Activated naive CD8-positive, alpha-beta T cell treated with anti-CD3 and anti-CD28 coated beads for 36 hours (primary cell): ENCODE data around the gene WIF1. TPM values are rescaled to one million over a fixed set of nuclear protein-coding genes. Genes with fewer than 3 reads are reported as not detected.

ENCODE experiments used
- DNase-seq: peaks from one replicate; pipeline ENCODE4 v3.0.0; 2021
- H3K27ac Mint-ChIP-seq: one replicate; pipeline ENCODE4 v1.8.0; 2022; ENCODE audit warnings: mild to moderate bottlenecking, moderate library complexity, mixed read lengths
- H3K27me3 Mint-ChIP-seq: one replicate; pipeline ENCODE4 v1.8.0; 2022; ENCODE audit warnings: mild to moderate bottlenecking, mixed read lengths
- H3K36me3 Mint-ChIP-seq: one replicate; pipeline ENCODE4 v1.8.0; 2021; ENCODE audit warnings: mild to moderate bottlenecking, mixed read lengths
- H3K4me1 Mint-ChIP-seq: one replicate; pipeline ENCODE4 v1.8.0; 2021; ENCODE audit warnings: mixed read lengths
- H3K4me3 Mint-ChIP-seq: one replicate; pipeline ENCODE4 v1.8.0; 2022; ENCODE audit warnings: mild to moderate bottlenecking, moderate library complexity, mixed read lengths
- H3K9me3 Mint-ChIP-seq: one replicate; pipeline ENCODE4 v1.8.0; 2022; ENCODE audit warnings: mixed read lengths
- total RNA-seq, 2 experiments: library from RNA; stranded (reverse); gene quantifications; one replicate each; pipeline ENCODE4 v1.2.3, GENCODE V29; 2021

WIF1 gene
- total RNA-seq, 2 experiments from 2014 or later, result 0.10 TPM

- H3K4me1 Mint-ChIP-seq, result no peaks in the 10 kb centered on the region
- peaks cover 18% of the 10 kb centered on the region for H3K27me3 Mint-ChIP-seq
- no peaks in the 10 kb centered on the region for H3K36me3 Mint-ChIP-seq
- H3K4me3 Mint-ChIP-seq, result no peak overlapping the region
- no peak for DNase-seq
- H3K9me3 Mint-ChIP-seq, result peaks cover 5% of the 10 kb centered on the region
- H3K27ac Mint-ChIP-seq, result no peak overlapping the region
Observed at GRCh38 chr12:65139389-65139788, 18.3 kb upstream of the WIF1 start.

GRCh38 chr12:65133879-65134278, 12.8 kb upstream of the WIF1 start:
- no peaks in the 10 kb centered on the region for H3K4me1 Mint-ChIP-seq
- no peak overlapping the region for H3K27ac Mint-ChIP-seq
- H3K9me3 Mint-ChIP-seq, result peaks cover 6% of the 10 kb centered on the region
- no peak for DNase-seq
- peaks cover 29% of the 10 kb centered on the region for H3K27me3 Mint-ChIP-seq
- no peaks in the 10 kb centered on the region for H3K36me3 Mint-ChIP-seq
- no peak overlapping the region for H3K4me3 Mint-ChIP-seq

- no peaks in the 10 kb centered on the region for H3K9me3 Mint-ChIP-seq
- no peaks in the 10 kb centered on the region for H3K36me3 Mint-ChIP-seq
- H3K27me3 Mint-ChIP-seq, result peaks cover 32% of the 10 kb centered on the region
- no peak overlapping the region for H3K4me3 Mint-ChIP-seq
- DNase-seq, result no peak
- H3K27ac Mint-ChIP-seq, result no peak overlapping the region
- H3K4me1 Mint-ChIP-seq, result peaks cover 4% of the 10 kb centered on the region
Observed at GRCh38 chr12:65126482-65126881, 5.4 kb upstream of the WIF1 start.

DNA sequence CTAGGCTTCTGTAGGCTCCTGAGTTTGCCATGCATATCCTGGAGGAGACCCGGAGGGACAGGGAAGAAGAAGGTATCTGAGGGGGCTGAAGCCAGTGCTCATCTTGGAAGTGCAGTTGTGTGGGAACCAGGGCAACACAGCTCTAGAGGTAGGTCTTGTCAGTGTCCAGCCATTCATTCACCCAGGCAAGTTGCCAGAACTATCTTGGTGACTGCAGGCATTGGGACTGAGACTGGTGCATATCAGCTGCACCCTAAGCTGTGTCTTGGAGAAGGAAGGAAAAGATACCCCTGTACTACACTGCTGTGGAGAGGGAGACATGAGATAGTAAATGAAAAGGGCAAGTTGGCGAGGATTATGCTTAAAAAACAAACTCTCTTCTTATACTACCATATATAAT, 4.9 kb upstream of the WIF1 start:
- Mint-ChIP-seq H3K27ac (no peak overlapping the region), H3K9me3 (no peaks in the 10 kb centered on the region), H3K27me3 (peaks cover 37% of the 10 kb centered on the region), H3K36me3 (no peaks in the 10 kb centered on the region), H3K4me1 (peaks cover 4% of the 10 kb centered on the region), H3K4me3 (no peak overlapping the region)
- DNase-seq, result no peak

GRCh38 chr12:65125247-65125646, 4.1 kb upstream of the WIF1 start:
- no peak overlapping the region for H3K4me3 Mint-ChIP-seq
- H3K4me1 Mint-ChIP-seq, result peaks cover 4% of the 10 kb centered on the region
- H3K27me3 Mint-ChIP-seq, result peaks cover 44% of the 10 kb centered on the region

GRCh38 chr12:65123435-65124063, 2.4 kb upstream of the WIF1 start:
- Mint-ChIP-seq H3K4me1 (peaks cover 4% of the 10 kb centered on the region), H3K27ac (no peak overlapping the region), H3K9me3 (no peaks in the 10 kb centered on the region), H3K27me3 (peaks cover 49% of the 10 kb centered on the region), H3K4me3 (no peak overlapping the region), H3K36me3 (no peaks in the 10 kb centered on the region)
- DNase-seq, result no peak

More at GRCh38 chr12:65125247-65125646, 4.1 kb upstream of the WIF1 start:
- Mint-ChIP-seq H3K36me3 (no peaks in the 10 kb centered on the region), H3K27ac (no peak overlapping the region), H3K9me3 (no peaks in the 10 kb centered on the region)
- no peak for DNase-seq

DNA sequence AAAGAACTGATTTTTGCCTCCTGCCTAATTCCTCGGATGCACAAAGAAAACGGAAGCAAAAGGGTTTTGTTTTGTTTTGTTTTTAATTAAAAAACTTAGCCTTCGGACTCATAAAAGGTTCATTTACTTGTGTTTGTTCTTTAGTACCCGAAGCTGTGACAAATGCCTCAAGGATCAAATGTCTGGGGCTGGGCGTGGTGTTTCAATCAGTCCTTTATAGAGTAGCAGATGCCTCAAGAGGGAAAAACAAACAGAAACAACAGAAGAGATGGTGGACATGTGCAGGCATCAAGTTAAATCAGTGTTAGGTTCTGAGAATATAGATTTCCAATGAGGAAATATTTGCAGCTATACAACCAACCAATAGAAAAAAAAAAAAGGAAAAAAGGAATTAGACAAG, 1.6 kb upstream of the WIF1 start:
- Mint-ChIP-seq H3K4me1 (peaks cover 4% of the 10 kb centered on the region), H3K36me3 (no peaks in the 10 kb centered on the region), H3K4me3 (no peak overlapping the region), H3K27ac (no peak overlapping the region), H3K27me3 (peaks cover 52% of the 10 kb centered on the region), H3K9me3 (no peaks in the 10 kb centered on the region)
- no peak for DNase-seq

- Mint-ChIP-seq H3K4me3 (peak overlapping the region; percentile 23), H3K4me1 (peaks cover 4% of the 10 kb centered on the region), H3K27me3 (peaks cover 55% of the 10 kb centered on the region), H3K27ac (no peak overlapping the region), H3K36me3 (no peaks in the 10 kb centered on the region), H3K9me3 (no peaks in the 10 kb centered on the region)
- no peak for DNase-seq
Observed at GRCh38 chr12:65121956-65122469, 908 bp upstream of the WIF1 start.

GRCh38 chr12:65119063-65119462, 2.0 kb downstream of the WIF1 start:
- Mint-ChIP-seq H3K4me3 (no peak overlapping the region), H3K27ac (no peak overlapping the region), H3K27me3 (peaks cover 66% of the 10 kb centered on the region), H3K36me3 (no peaks in the 10 kb centered on the region), H3K9me3 (no peaks in the 10 kb centered on the region), H3K4me1 (peaks cover 4% of the 10 kb centered on the region)
- DNase-seq, result no peak

GRCh38 chr12:65113621-65114035, 7.5 kb downstream of the WIF1 start:
- no peak overlapping the region for H3K27ac Mint-ChIP-seq
- no peak overlapping the region for H3K4me3 Mint-ChIP-seq
- DNase-seq, result no peak
- H3K4me1 Mint-ChIP-seq, result peaks cover 3% of the 10 kb centered on the region
- H3K36me3 Mint-ChIP-seq, result no peaks in the 10 kb centered on the region
- peaks cover 46% of the 10 kb centered on the region for H3K27me3 Mint-ChIP-seq
- H3K9me3 Mint-ChIP-seq, result no peaks in the 10 kb centered on the region

- Mint-ChIP-seq H3K27ac (no peak overlapping the region), H3K27me3 (peaks cover 9% of the 10 kb centered on the region), H3K4me1 (no peaks in the 10 kb centered on the region), H3K4me3 (no peak overlapping the region), H3K36me3 (no peaks in the 10 kb centered on the region), H3K9me3 (no peaks in the 10 kb centered on the region)
- DNase-seq, result no peak
Observed at GRCh38 chr12:65106948-65107347, 14.2 kb downstream of the WIF1 start.

DNA sequence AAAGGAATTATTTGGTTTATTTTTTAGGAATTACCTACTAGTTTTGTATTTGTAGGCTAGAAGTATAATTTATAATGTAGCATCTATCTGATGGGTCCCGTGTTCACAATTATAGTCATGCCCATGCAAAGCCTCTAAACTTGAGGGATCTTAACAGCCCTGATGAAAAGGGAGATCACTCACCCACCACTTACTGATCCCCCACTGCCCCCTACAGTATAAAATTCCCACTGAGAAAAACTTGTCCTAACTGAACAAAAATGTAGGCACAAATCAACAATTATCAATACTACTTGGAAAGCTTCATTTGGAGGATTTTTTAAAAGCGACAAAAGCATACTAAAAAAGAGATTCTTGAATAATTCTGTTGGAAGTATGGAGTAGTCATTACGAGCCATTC, 21.0 kb downstream of the WIF1 start:
- DNase-seq, result no peak
- Mint-ChIP-seq H3K36me3 (no peaks in the 10 kb centered on the region), H3K27me3 (peaks cover 42% of the 10 kb centered on the region), H3K27ac (no peak overlapping the region), H3K9me3 (no peaks in the 10 kb centered on the region), H3K4me1 (no peaks in the 10 kb centered on the region), H3K4me3 (no peak overlapping the region)

- Mint-ChIP-seq H3K4me1 (no peaks in the 10 kb centered on the region), H3K27ac (no peak overlapping the region), H3K27me3 (peaks cover 49% of the 10 kb centered on the region), H3K36me3 (no peaks in the 10 kb centered on the region), H3K9me3 (no peaks in the 10 kb centered on the region), H3K4me3 (no peak overlapping the region)
- no peak for DNase-seq
Observed at GRCh38 chr12:65099182-65099581, 21.9 kb downstream of the WIF1 start.

DNA sequence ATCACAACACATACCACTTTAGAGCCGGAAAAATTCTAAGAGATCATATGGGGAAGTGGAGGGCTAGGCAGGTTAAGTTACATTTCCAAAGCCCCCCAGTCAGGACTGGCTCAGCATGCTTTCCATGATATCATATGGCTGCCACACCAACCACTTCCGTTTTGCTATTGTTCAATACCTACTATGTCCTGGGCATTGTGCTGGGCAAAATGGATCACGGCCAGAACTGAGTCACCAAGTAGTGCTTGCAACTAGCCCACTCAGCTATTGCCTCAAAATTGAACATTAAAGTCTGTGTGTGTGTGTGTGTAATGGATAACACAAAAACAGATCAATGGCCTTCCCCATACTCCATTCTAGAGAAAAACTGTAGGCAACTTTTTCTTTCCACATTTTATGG, 22.7 kb downstream of the WIF1 start:
- Mint-ChIP-seq H3K36me3 (no peaks in the 10 kb centered on the region), H3K9me3 (no peaks in the 10 kb centered on the region), H3K4me1 (no peaks in the 10 kb centered on the region), H3K27ac (no peak overlapping the region), H3K27me3 (peaks cover 55% of the 10 kb centered on the region), H3K4me3 (no peak overlapping the region)
- DNase-seq, result no peak

- no peaks in the 10 kb centered on the region for H3K4me1 Mint-ChIP-seq
- no peak overlapping the region for H3K27ac Mint-ChIP-seq
- no peak overlapping the region for H3K4me3 Mint-ChIP-seq
- no peaks in the 10 kb centered on the region for H3K36me3 Mint-ChIP-seq
- DNase-seq, result no peak
- H3K27me3 Mint-ChIP-seq, result peaks cover 47% of the 10 kb centered on the region
- H3K9me3 Mint-ChIP-seq, result peaks cover 2% of the 10 kb centered on the region
Observed at GRCh38 chr12:65094722-65095121, 26.4 kb downstream of the WIF1 start.

DNA sequence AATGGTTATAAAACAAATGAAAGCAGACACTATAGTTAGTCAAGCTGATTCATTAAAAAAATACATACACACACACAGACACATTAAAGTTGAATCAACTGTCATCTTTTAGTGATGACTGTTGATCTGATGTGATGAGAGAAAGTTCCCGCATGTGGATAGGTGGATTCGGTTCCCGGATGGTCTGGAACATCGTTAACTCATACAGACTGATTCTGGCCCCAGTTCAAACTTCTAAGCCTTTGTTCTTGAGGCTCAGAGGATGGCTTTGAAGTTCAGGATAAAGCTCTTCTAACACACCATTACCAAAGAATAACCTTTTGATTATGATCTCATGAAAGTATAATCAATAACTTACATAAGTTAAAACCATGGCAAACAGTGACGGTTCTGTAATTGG, 27.5 kb downstream of the WIF1 start:
- H3K36me3 Mint-ChIP-seq, result no peaks in the 10 kb centered on the region

More for the DNA sequence above, 27.5 kb downstream of the WIF1 start:
- DNase-seq, result no peak
- H3K4me1 Mint-ChIP-seq, result no peaks in the 10 kb centered on the region
- peaks cover 2% of the 10 kb centered on the region for H3K9me3 Mint-ChIP-seq
- H3K27me3 Mint-ChIP-seq, result peaks cover 37% of the 10 kb centered on the region
- H3K27ac Mint-ChIP-seq, result no peak overlapping the region
- H3K4me3 Mint-ChIP-seq, result no peak overlapping the region
